ENCODE results near the gene SYT1.

The SYT1 gene

GRCh38 chr12:79086541-79087296 lies 222.1 kb downstream of the SYT1 start:
- H3K4me3 ChIP-seq (ENCODE audit: low read depth, low read length), result no peak overlapping the region
- TF ChIP-seq, protein P1, sequence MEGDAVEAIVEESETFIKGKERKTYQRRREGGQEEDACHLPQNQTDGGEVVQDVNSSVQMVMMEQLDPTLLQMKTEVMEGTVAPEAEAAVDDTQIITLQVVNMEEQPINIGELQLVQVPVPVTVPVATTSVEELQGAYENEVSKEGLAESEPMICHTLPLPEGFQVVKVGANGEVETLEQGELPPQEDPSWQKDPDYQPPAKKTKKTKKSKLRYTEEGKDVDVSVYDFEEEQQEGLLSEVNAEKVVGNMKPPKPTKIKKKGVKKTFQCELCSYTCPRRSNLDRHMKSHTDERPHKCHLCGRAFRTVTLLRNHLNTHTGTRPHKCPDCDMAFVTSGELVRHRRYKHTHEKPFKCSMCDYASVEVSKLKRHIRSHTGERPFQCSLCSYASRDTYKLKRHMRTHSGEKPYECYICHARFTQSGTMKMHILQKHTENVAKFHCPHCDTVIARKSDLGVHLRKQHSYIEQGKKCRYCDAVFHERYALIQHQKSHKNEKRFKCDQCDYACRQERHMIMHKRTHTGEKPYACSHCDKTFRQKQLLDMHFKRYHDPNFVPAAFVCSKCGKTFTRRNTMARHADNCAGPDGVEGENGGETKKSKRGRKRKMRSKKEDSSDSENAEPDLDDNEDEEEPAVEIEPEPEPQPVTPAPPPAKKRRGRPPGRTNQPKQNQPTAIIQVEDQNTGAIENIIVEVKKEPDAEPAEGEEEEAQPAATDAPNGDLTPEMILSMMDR (IDR thresholded peaks at IDR 0.05; ENCODE audit: borderline replicate concordance, insufficient read depth, low read depth, low read length), result no peak

DNA sequence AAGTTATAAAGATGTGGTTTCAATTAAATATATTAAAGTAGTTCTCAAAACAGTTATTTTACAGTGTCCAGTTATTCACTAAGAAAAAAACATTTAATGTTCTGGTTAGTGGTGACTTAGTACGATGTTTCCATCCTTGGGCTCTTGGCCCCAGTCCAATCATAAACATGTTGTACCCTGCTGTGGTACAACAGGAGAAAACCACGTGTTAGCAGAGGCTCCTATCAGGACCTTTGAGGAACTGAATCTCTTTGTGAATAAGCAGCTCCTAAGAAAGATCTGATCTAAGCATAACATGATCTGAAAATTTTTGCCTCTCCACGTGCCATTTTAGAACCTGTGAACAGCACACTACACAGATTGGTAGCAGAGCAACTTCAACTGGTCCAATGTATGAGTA lies 234.0 kb downstream of the SYT1 start:
- TF ChIP-seq, protein P1 (IDR thresholded peaks at IDR 0.05; ENCODE audit: borderline replicate concordance, insufficient read depth, low read depth, low read length), result no peak
- H3K4me3 ChIP-seq (ENCODE audit: low read depth, low read length), result no peak overlapping the region

GRCh38 chr12:79108962-79109361 lies 244.4 kb downstream of the SYT1 start:
- TF ChIP-seq, protein P1 (IDR thresholded peaks at IDR 0.05; ENCODE audit: borderline replicate concordance, insufficient read depth, low read depth, low read length), result no peak
- H3K4me3 ChIP-seq (ENCODE audit: low read depth, low read length), result no peak overlapping the region

- H3K4me3 ChIP-seq (ENCODE audit: low read depth, low read length), result no peak overlapping the region
These were observed 250.3 kb downstream of the SYT1 start for GRCh38 chr12:79114896-79115295.

DNA sequence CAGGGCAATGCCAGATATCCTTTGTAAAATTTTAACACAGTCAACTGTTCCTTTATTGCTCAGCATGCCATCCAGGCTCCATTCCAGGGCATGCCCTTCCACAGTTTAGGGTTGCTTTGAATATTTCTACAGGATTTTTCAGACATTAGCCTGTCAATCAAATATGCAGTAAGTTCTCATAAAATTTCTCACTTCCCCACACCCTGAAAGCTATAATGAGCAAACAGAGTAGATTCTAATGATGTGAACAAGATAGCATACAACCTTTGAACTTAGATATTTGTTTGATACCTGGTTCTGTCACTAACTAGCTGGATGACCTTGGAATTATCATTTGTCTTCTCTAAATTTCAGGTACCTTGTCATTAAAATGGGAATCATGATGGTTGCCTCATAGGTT lies 251.2 kb downstream of the SYT1 start:
- TF ChIP-seq, protein P1 (IDR thresholded peaks at IDR 0.05; ENCODE audit: borderline replicate concordance, insufficient read depth, low read depth, low read length), result no peak
- H3K4me3 ChIP-seq (ENCODE audit: low read depth, low read length), result no peak overlapping the region

More at GRCh38 chr12:79114896-79115295, 250.3 kb downstream of the SYT1 start:
- TF ChIP-seq, protein P1 (IDR thresholded peaks at IDR 0.05; ENCODE audit: borderline replicate concordance, insufficient read depth, low read depth, low read length), result no peak

GRCh38 chr12:79119796-79120195 lies 255.2 kb downstream of the SYT1 start:
- TF ChIP-seq, protein P1 (IDR thresholded peaks at IDR 0.05; ENCODE audit: borderline replicate concordance, insufficient read depth, low read depth, low read length), result no peak

GRCh38 chr12:79121486-79121885 lies 256.9 kb downstream of the SYT1 start:
- H3K4me3 ChIP-seq (ENCODE audit: low read depth, low read length), result no peak overlapping the region
- TF ChIP-seq, protein P1 (IDR thresholded peaks at IDR 0.05; ENCODE audit: borderline replicate concordance, insufficient read depth, low read depth, low read length), result peak; percentile 32; the same call in 1 of the 2 replicates

More at GRCh38 chr12:79119796-79120195, 255.2 kb downstream of the SYT1 start:
- no peak overlapping the region for H3K4me3 ChIP-seq (ENCODE audit: low read depth, low read length)
